Measurements from ENCODE around the gene HDAC11. TPM values are rescaled to one million over a fixed set of nuclear protein-coding genes. Genes with fewer than 3 reads are reported as not detected.

The HDAC11 gene
- total RNA-seq, 4 donors from 2014 or later: 7.4 to 20.6 (median 11.7) TPM

DNA sequence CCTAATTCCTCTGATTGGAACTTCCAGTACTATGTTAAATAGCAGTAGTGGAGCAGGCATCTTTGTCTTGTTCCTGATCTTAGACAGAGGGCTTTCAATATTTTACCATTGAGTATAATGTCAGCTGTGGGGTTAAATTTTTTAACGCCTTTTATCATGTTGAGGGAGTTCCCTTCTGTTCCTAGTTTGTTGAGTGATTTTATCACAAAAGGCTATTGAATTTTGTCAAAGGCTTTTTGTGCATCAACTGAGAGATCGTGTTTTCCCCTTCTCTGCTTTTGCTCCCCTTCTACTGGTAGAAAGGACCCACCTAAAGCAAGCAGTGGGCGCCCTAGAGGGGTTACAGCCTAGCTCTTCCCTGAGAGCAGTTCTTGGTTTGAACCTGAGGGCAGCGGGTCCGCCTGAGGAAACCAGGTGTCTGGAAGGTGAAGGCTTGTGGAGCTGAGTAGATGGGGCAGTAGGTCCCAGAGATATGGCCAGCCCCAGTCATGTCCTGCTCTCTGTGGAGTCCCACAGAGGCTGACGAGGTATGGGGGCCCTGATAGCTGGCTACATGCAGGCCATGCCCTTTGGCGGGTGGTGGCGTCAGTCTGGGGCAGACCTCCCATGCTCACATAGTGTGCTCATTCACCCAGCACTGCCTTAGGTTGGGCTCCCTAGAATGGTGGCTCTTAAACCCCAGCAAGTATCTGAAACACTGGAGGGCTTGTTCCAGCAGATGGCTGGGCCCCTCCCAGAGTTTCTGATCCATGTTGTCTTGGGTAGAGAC is 11.3 kb downstream of the HDAC11 start:
- Histone ChIP-seq H3K36me3 (no peaks in the 10 kb centered on the region), H3K4me3 (no peak overlapping the region), H3K4me1 (no peaks in the 10 kb centered on the region), H3K27me3 (no peaks in the 10 kb centered on the region), H3K9me3 (no peaks in the 10 kb centered on the region), H3K27ac (no peak overlapping the region)
- DNase-seq: no peak
- intact Hi-C loops (cut with DNase I; ENCODE audit: low total_unique reads): no loop called here
- TF ChIP-seq CTCF (IDR thresholded peaks at IDR 0.05) (no peak), POLR2A (IDR thresholded peaks at IDR 0.05) (no peak)

GRCh38 chr3:13492048-13492447 is 11.9 kb downstream of the HDAC11 start:
- no peak for TF ChIP-seq CTCF (IDR thresholded peaks at IDR 0.05)
- TF ChIP-seq POLR2A (IDR thresholded peaks at IDR 0.05): no peak
- Histone ChIP-seq H3K9me3 (no peaks in the 10 kb centered on the region), H3K4me1 (no peaks in the 10 kb centered on the region), H3K27ac (no peak overlapping the region), H3K36me3 (no peaks in the 10 kb centered on the region), H3K27me3 (no peaks in the 10 kb centered on the region), H3K4me3 (no peak overlapping the region)
- intact Hi-C loops (cut with DNase I; ENCODE audit: low total_unique reads): no loop called here
- DNase-seq: no peak

DNA sequence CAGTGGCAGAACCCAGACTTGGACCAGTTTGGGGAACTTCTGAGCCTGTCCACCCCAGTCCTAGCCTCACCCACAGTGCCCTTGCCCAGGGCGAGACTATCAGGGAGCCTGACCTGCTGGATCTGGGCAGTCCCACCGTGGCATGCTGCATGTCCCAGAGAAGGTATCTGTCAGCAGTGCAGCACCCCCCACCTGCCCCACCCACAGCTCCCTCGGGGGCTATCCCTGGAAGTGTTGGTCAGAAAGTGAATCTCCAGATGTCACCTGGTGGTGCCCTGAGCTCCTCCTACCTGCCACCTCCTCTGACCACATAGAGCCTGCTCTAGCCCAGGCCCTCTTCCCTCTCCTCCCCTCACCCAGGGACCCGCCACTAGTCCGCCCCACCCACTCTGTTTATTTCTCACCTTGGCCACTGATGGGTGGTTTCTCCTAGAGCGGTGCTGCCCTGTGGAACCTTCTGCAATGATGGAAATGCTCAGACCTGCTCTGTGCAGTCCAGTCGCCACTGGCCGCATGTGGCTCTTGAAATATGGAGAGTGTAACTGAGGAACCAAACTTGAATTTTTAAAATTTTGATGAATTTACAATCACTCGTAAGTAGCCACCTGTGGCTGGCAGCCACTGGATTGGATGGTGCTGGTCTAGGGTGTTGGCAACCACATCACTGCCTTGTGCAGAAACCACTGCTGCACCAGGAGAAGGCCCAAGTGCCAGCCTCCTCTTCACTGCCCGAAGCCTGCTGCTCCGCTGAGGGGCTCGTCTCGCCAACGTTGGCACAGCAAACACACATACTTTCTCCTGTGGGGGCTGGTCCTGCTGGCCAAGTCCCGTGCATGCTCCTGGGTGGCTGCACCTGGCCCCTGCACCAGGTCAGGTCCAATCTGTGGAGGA is 13.1 kb downstream of the HDAC11 start:
- H3K27ac ChIP-seq: no peak overlapping the region
- no peaks in the 10 kb centered on the region for H3K27me3 ChIP-seq
- TF ChIP-seq CTCF (IDR thresholded peaks at IDR 0.05): no peak
- TF ChIP-seq POLR2A (IDR thresholded peaks at IDR 0.05): no peak
- no peaks in the 10 kb centered on the region for H3K9me3 ChIP-seq
- no peaks in the 10 kb centered on the region for H3K4me1 ChIP-seq
- H3K4me3 ChIP-seq: no peak overlapping the region
- H3K36me3 ChIP-seq: no peaks in the 10 kb centered on the region
- intact Hi-C loops (cut with DNase I; ENCODE audit: low total_unique reads): no loop called here
- no peak for DNase-seq

- no peaks in the 10 kb centered on the region for H3K27me3 ChIP-seq
- H3K4me3 ChIP-seq: no peak overlapping the region
- H3K36me3 ChIP-seq: no peaks in the 10 kb centered on the region
- H3K27ac ChIP-seq: no peak overlapping the region
- no peaks in the 10 kb centered on the region for H3K4me1 ChIP-seq
- DNase-seq: no peak
- H3K9me3 ChIP-seq: no peaks in the 10 kb centered on the region
- TF ChIP-seq CTCF (IDR thresholded peaks at IDR 0.05): no peak
- no peak for TF ChIP-seq POLR2A (IDR thresholded peaks at IDR 0.05)
- intact Hi-C loops (cut with DNase I; ENCODE audit: low total_unique reads): no loop called here
These were observed 13.8 kb downstream of the HDAC11 start for GRCh38 chr3:13493867-13494441.

Data from uterus (tissue), 4 donors.